ENCODE data around the gene PCED1B. TPM values are rescaled to one million over a fixed set of nuclear protein-coding genes. Genes with fewer than 3 reads are reported as not detected.

The PCED1B gene
- total RNA-seq, 1 experiment from 2014 or later, result 22.8 TPM

DNA sequence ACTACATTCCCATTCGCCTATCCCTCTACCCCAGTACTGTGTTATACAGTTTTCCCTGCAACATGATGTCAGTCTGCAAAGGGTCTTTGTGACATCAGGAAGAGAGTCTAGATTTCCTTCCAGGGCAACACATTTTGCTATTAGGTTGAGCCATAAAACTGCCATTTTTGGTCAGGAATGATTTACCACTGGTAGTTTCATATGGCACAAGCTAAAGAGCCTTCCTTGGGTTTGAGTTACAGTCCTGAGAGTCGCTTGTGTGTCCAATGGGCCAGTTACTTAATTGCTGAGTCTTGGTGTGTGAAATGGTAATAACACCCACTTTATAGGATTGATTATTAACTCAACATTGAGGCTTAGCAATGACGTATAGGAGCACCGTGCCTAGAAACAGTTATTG lies 23.0 kb downstream of the PCED1B start:
- Histone ChIP-seq H3K4me3 (ENCODE audit: low read length) (no peak overlapping the region), H3K79me2 (ENCODE audit: low read length) (no peaks in the 10 kb centered on the region), H3K9me2 (replicated peaks; ENCODE audit: insufficient read depth, low read length) (no peaks in the 10 kb centered on the region), H3K9me3 (ENCODE audit: low read length) (no peaks in the 10 kb centered on the region), H3K9ac (ENCODE audit: low read length) (no peak overlapping the region), H3K4me2 (ENCODE audit: low read depth, low read length, poor library complexity, severe bottlenecking) (no peak overlapping the region), H3K27me3 (ENCODE audit: low read length) (no peaks in the 10 kb centered on the region), H3K4me1 (ENCODE audit: low read length) (no peaks in the 10 kb centered on the region), H2AFZ (ENCODE audit: low read length) (no peak overlapping the region), H3K27ac (ENCODE audit: low read length) (no peak overlapping the region), H3K36me3 (ENCODE audit: insufficient read depth, low read length) (no peaks in the 10 kb centered on the region), H4K20me1 (ENCODE audit: insufficient read depth, low read depth, low read length) (no peaks in the 10 kb centered on the region)
- DNase-seq, result no peak

DNA sequence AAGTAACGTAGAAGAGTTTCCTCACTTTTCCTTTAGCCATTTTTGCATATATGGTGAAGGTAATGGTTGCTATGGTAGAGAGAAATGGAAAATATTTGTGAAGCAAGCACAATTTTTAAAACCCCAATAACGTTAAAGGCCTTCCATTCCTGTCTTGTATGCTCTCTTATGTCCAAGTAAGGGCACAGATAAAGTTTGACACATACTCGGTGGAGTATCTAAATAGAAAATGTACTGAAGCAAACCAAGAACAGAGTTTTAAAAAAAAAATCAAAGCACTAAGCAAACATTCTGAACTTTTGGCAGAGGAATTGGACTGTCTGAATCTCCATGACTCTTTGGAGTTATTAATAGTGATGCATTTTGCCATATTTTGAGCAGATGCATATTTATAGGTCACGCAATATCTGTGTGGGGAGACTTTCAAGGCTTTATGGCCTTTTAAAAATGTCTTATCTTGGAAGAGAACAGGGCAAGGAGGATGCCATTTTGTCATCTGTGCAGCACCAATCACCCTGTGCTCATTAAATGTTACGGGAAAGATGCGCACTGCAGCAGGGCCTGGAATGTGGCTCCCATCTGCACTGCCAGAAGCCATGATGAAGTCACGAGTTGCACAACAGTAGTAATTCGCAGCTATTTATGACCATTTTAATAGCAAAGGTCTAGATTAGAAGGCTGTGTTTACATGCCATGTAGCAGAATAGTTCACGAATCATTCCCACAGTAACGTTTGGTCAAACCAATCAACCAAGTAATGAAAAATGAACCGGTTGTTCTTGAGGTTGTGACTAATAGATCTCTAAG lies 23.6 kb downstream of the PCED1B start:
- Histone ChIP-seq H3K4me3 (ENCODE audit: low read length) (no peak overlapping the region), H3K9ac (ENCODE audit: low read length) (no peak overlapping the region), H3K27me3 (ENCODE audit: low read length) (no peaks in the 10 kb centered on the region), H3K27ac (ENCODE audit: low read length) (no peak overlapping the region), H3K9me3 (ENCODE audit: low read length) (no peaks in the 10 kb centered on the region), H3K36me3 (ENCODE audit: insufficient read depth, low read length) (no peaks in the 10 kb centered on the region), H4K20me1 (ENCODE audit: insufficient read depth, low read depth, low read length) (no peaks in the 10 kb centered on the region), H3K9me2 (replicated peaks; ENCODE audit: insufficient read depth, low read length) (no peaks in the 10 kb centered on the region), H3K4me2 (ENCODE audit: low read depth, low read length, poor library complexity, severe bottlenecking) (no peak overlapping the region), H2AFZ (ENCODE audit: low read length) (no peak overlapping the region), H3K4me1 (ENCODE audit: low read length) (no peaks in the 10 kb centered on the region), H3K79me2 (ENCODE audit: low read length) (no peaks in the 10 kb centered on the region)
- no peak for DNase-seq

DNA sequence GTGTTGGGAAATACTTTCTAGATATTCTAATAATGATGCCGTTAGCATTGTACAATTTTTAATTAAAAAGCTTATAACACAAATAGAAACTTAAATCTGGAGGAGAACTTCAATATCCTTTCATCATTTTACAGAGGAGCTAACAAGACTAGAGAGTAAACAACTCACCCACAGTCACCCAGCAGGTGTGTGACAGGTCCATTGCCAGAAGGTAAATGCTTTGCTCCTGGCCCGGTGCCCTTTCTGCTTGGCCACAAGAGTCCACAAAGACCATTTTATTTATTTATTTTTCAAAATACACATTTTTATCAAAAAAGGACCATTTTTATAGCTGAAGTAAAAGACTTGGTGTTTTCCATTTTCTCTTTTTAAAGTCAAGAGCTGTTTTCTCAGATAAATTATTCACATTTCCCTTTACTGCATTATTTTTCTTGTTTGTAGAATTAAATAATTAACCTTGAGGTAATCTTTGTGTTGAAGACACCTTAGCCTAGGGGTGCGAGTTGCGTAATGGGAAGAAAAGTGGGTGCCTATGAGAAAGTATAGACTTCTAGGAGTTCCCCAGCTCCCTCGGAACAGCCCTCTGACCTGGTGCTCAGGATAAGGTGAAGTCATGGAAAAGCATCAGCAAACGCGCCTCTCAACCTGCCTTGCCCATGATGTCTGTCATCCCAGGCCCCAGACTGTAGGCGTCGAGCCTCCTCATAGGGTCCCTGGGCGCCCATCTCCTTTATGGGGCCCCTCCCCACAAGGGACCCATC lies 26.7 kb downstream of the PCED1B start:
- Histone ChIP-seq H3K4me3 (ENCODE audit: low read length) (no peak overlapping the region), H3K9ac (ENCODE audit: low read length) (no peak overlapping the region), H3K9me2 (replicated peaks; ENCODE audit: insufficient read depth, low read length) (no peaks in the 10 kb centered on the region), H3K27me3 (ENCODE audit: low read length) (no peaks in the 10 kb centered on the region), H3K27ac (ENCODE audit: low read length) (no peak overlapping the region), H3K4me1 (ENCODE audit: low read length) (no peaks in the 10 kb centered on the region), H3K9me3 (ENCODE audit: low read length) (no peaks in the 10 kb centered on the region), H3K36me3 (ENCODE audit: insufficient read depth, low read length) (no peaks in the 10 kb centered on the region), H3K79me2 (ENCODE audit: low read length) (no peaks in the 10 kb centered on the region), H3K4me2 (ENCODE audit: low read depth, low read length, poor library complexity, severe bottlenecking) (no peak overlapping the region), H2AFZ (ENCODE audit: low read length) (no peak overlapping the region), H4K20me1 (ENCODE audit: insufficient read depth, low read depth, low read length) (no peaks in the 10 kb centered on the region)
- no peak for DNase-seq

DNA sequence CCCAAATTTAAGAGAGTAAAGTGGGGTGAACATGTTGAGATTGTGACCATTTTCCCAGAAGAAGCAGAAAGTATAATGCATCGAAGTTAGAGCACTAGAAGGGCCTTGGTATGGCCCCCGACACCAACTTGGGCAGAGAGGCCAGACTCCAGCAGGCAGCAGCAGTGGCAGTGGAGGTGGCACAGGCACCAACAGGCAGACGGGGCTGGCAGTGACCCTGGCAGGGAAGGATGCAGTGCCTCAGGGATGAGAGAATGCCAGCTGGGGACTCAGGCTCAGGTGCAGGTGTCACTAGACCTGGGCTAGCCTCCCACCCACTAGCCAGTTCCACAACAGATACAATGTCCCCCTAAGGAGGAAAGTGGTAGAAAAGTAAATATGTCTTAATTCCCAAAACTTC lies 28.0 kb downstream of the PCED1B start:
- Histone ChIP-seq H4K20me1 (ENCODE audit: insufficient read depth, low read depth, low read length) (no peaks in the 10 kb centered on the region), H3K4me3 (ENCODE audit: low read length) (no peak overlapping the region), H3K79me2 (ENCODE audit: low read length) (no peaks in the 10 kb centered on the region), H3K9me2 (replicated peaks; ENCODE audit: insufficient read depth, low read length) (no peaks in the 10 kb centered on the region), H3K36me3 (ENCODE audit: insufficient read depth, low read length) (no peaks in the 10 kb centered on the region), H3K4me1 (ENCODE audit: low read length) (no peaks in the 10 kb centered on the region), H3K27ac (ENCODE audit: low read length) (no peak overlapping the region), H2AFZ (ENCODE audit: low read length) (no peak overlapping the region), H3K9me3 (ENCODE audit: low read length) (no peaks in the 10 kb centered on the region), H3K27me3 (ENCODE audit: low read length) (no peaks in the 10 kb centered on the region), H3K9ac (ENCODE audit: low read length) (no peak overlapping the region), H3K4me2 (ENCODE audit: low read depth, low read length, poor library complexity, severe bottlenecking) (no peak overlapping the region)
- DNase-seq, result no peak

DNA sequence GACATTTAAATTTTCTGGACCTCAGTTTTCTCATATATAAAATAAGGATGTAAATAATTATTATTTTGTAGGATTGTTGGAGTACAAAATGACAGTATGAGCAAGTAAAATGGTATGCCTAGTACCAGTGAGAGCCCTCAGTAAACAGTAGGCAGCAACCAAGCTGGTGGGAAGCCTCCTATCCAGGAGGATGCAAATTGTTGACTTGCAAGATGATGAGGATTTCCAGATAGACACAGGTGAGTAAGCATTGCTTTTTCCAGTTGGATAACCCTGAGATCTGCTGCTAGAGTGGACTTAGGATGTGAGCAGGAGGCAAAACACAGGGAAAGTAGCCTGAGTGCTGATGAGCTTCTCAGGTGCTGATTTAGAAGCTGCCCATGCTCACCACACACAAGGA lies 28.5 kb downstream of the PCED1B start:
- H3K9me2 ChIP-seq (replicated peaks; ENCODE audit: insufficient read depth, low read length), result no peaks in the 10 kb centered on the region
- H3K4me1 ChIP-seq (ENCODE audit: low read length), result no peaks in the 10 kb centered on the region
- H4K20me1 ChIP-seq (ENCODE audit: insufficient read depth, low read depth, low read length), result no peaks in the 10 kb centered on the region
- no peak overlapping the region for H3K9ac ChIP-seq (ENCODE audit: low read length)
- H3K4me3 ChIP-seq (ENCODE audit: low read length), result no peak overlapping the region
- H3K79me2 ChIP-seq (ENCODE audit: low read length), result no peaks in the 10 kb centered on the region
- H3K27me3 ChIP-seq (ENCODE audit: low read length), result no peaks in the 10 kb centered on the region
- H3K36me3 ChIP-seq (ENCODE audit: insufficient read depth, low read length), result no peaks in the 10 kb centered on the region
- no peaks in the 10 kb centered on the region for H3K9me3 ChIP-seq (ENCODE audit: low read length)
- no peak overlapping the region for H3K4me2 ChIP-seq (ENCODE audit: low read depth, low read length, poor library complexity, severe bottlenecking)
- H2AFZ ChIP-seq (ENCODE audit: low read length), result no peak overlapping the region
- no peak for DNase-seq
- H3K27ac ChIP-seq (ENCODE audit: low read length), result no peak overlapping the region

DNA sequence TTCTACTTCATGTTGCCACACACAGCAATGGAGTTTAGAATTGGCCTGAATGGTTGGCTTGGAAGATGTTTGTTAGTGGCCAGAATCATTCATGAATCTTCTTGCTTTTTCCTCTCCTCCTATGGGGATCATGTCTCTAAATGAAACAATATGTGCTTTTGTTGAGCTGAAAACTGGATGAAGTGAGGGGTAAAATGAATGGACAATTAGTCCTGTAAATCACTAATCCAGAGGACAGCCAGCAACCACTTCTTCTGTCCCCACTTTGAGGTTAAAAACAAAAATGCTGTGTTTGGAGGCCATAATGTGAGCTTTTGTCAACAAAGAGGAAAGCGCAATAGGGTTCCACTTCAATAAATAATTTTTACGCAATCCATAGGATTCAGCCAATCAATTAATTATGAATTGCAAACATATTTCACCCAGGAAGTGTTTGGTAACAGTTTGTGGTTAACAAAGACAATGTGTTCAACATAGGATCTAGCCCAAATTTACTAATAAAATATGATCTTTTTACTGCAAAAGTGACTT lies 30.7 kb downstream of the PCED1B start:
- Histone ChIP-seq H3K4me3 (ENCODE audit: low read length) (no peak overlapping the region), H3K79me2 (ENCODE audit: low read length) (no peaks in the 10 kb centered on the region), H3K9me3 (ENCODE audit: low read length) (no peaks in the 10 kb centered on the region), H3K4me1 (ENCODE audit: low read length) (no peaks in the 10 kb centered on the region), H3K9ac (ENCODE audit: low read length) (no peak overlapping the region), H3K27ac (ENCODE audit: low read length) (no peak overlapping the region), H4K20me1 (ENCODE audit: insufficient read depth, low read depth, low read length) (no peaks in the 10 kb centered on the region), H3K36me3 (ENCODE audit: insufficient read depth, low read length) (no peaks in the 10 kb centered on the region), H2AFZ (ENCODE audit: low read length) (no peak overlapping the region), H3K9me2 (replicated peaks; ENCODE audit: insufficient read depth, low read length) (no peaks in the 10 kb centered on the region), H3K4me2 (ENCODE audit: low read depth, low read length, poor library complexity, severe bottlenecking) (no peak overlapping the region), H3K27me3 (ENCODE audit: low read length) (no peaks in the 10 kb centered on the region)
- DNase-seq, result no peak

DNA sequence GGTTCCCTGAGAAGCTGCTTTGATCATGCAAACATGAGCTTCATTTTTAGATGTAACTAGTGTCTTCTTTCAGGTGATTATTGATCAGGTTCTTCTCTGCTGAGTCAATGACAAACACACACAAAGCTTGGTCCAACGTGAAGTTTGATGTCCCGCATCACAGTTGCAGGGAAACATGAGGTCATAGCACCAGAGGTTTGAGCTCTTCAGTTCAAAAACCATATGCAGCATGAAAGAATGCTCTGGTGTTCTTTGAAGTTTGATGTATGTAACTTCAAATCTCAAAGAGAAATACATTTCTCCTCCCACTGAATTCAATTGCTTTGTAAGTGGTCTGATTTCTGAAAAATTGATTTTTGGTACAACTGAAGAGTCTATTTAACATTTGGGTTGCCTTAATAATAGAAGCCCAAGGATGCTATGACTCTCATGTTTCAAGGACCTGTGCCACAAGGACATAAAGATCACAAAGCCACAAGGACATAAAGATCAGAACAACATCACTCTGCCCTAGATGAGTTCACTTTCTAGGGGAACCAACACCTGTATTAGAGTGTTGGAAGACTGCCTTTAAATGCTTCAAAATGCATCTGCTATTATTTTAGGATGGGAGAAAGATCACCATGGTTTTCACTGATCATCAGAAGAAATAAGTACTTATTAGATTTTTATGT lies 31.4 kb downstream of the PCED1B start:
- Histone ChIP-seq H3K9me3 (ENCODE audit: low read length) (no peaks in the 10 kb centered on the region), H3K4me1 (ENCODE audit: low read length) (no peaks in the 10 kb centered on the region), H3K36me3 (ENCODE audit: insufficient read depth, low read length) (no peaks in the 10 kb centered on the region), H3K9me2 (replicated peaks; ENCODE audit: insufficient read depth, low read length) (no peaks in the 10 kb centered on the region), H2AFZ (ENCODE audit: low read length) (no peak overlapping the region), H3K4me2 (ENCODE audit: low read depth, low read length, poor library complexity, severe bottlenecking) (no peak overlapping the region), H4K20me1 (ENCODE audit: insufficient read depth, low read depth, low read length) (no peaks in the 10 kb centered on the region), H3K27me3 (ENCODE audit: low read length) (no peaks in the 10 kb centered on the region), H3K79me2 (ENCODE audit: low read length) (no peaks in the 10 kb centered on the region), H3K27ac (ENCODE audit: low read length) (no peak overlapping the region), H3K4me3 (ENCODE audit: low read length) (no peak overlapping the region), H3K9ac (ENCODE audit: low read length) (no peak overlapping the region)
- DNase-seq, result no peak

DNA sequence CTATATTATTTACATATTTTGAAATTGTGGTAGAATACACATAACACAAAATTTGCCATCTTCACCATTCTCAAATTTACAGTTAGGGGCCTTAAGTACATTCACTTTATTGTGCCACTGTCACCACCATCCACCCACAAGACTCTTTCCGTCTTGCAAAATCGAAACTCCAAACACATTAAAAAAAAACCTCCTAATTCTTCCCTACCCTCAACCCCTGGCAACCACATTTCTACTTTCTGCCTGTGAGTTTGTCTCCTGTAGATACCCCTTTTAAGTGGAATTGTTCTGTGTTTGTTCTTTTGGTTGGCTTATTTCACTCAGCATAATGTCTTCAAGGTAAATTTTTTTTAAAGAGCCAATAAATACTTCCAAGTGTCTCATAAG lies 32.0 kb downstream of the PCED1B start:
- DNase-seq, result no peak
- Histone ChIP-seq H3K27ac (ENCODE audit: low read length) (no peak overlapping the region), H3K36me3 (ENCODE audit: insufficient read depth, low read length) (no peaks in the 10 kb centered on the region)

More for the DNA sequence above, 32.0 kb downstream of the PCED1B start:
- Histone ChIP-seq H3K79me2 (ENCODE audit: low read length) (no peaks in the 10 kb centered on the region), H3K27me3 (ENCODE audit: low read length) (no peaks in the 10 kb centered on the region), H3K4me3 (ENCODE audit: low read length) (no peak overlapping the region), H2AFZ (ENCODE audit: low read length) (no peak overlapping the region), H3K9me2 (replicated peaks; ENCODE audit: insufficient read depth, low read length) (no peaks in the 10 kb centered on the region), H3K9ac (ENCODE audit: low read length) (no peak overlapping the region), H3K4me2 (ENCODE audit: low read depth, low read length, poor library complexity, severe bottlenecking) (no peak overlapping the region), H3K4me1 (ENCODE audit: low read length) (no peaks in the 10 kb centered on the region), H4K20me1 (ENCODE audit: insufficient read depth, low read depth, low read length) (no peaks in the 10 kb centered on the region), H3K9me3 (ENCODE audit: low read length) (no peaks in the 10 kb centered on the region)
